GM19193 (cell line): ENCODE measurements around the gene SIM1.

Experiments
- POLR2A ChIP-seq: IDR thresholded peaks from 4 replicates; pipeline ENCODE4 v1.6.1; 2011; ENCODE audit not compliant: insufficient read depth, insufficient read length; ENCODE audit errors: extremely low read depth

The SIM1 gene

DNA sequence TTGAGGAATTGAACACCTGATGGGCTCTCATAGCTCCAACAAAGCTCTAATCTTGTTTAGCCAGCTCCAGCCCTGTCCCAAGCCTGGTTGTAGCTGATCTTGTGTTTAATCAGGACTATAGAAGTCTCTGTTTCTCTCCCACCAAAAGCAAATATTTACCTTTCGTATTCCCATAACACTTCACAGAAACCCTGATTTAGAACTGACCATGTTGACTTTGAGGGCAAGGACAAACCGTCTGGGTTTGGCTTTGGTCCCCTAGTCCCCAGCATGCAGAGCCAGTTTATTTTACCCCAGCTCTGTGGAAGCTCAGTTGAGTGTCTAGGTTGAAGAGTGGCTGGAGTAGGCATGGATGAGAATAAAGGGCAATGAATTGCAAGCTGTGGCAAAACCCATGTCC is 18.0 kb upstream of the SIM1 start:
- TF ChIP-seq POLR2A: no peak

GRCh38 chr6:100479179-100480035 is 14.7 kb upstream of the SIM1 start:
- TF ChIP-seq POLR2A: no peak

GRCh38 chr6:100475554-100476320 is 11.0 kb upstream of the SIM1 start:
- no peak for TF ChIP-seq POLR2A

DNA sequence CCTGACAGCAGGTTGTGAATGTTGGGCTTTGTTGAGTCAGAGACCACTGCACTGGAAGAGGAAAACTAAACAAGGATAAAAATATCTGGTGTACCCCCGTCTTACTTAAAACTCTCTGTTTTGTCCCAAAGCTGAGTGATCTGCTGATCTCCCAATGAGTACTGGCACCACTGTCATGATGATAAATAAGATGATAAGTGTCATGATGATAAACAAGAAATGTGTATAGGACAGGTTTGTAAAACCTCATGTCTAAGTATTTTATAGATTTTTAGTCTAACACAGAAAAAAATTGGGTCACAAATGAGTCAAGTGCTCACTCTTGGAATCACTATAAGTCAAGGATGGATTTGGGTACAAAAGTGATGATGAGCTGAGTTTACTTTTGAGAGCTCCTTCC is 8.5 kb upstream of the SIM1 start:
- TF ChIP-seq POLR2A: no peak

- no peak for TF ChIP-seq POLR2A
These were observed 8.0 kb upstream of the SIM1 start for GRCh38 chr6:100472674-100473073.

- TF ChIP-seq POLR2A: no peak
These were observed 5.8 kb upstream of the SIM1 start for GRCh38 chr6:100470422-100471120.

DNA sequence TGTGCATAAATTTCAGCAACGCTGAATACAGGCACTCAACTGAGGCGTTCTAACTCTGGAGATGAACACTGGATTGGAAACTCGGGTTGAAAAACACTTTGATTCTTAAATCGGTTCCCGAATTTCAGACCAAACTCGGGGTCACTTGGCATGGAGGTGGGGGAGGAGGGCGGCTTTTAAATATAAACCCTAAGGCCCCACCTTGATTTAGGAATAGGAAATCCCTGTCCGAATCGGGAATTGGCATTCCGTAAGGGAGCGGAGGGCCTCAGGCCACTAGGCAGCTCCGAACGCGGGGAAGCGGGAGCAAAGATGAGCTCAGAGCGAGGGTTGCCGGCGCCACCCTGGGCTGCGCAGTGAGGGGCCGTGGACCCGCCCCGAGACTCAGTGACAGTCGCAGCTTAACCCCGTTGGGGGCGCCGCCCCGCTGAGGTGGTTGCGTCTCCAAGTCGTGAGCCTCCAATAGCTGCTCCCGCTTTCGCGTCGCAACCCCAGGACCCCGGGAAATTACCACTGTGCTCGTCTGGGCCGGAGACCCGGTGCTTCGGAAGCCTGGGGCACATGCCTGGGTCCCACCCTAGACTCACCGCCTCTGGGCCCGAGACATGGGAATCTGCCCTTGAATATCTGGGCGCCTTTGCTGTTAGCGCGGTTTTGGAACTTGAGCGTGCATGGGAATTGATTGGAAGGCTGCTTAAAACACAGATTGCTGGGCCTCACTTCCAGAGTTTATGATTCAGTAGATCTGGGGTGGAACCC is 4.6 kb upstream of the SIM1 start:
- no peak for TF ChIP-seq POLR2A

GRCh38 chr6:100468016-100468622 is 3.4 kb upstream of the SIM1 start:
- TF ChIP-seq POLR2A: no peak

- no peak for TF ChIP-seq POLR2A
These were observed 2.7 kb upstream of the SIM1 start for GRCh38 chr6:100467129-100468015.

DNA sequence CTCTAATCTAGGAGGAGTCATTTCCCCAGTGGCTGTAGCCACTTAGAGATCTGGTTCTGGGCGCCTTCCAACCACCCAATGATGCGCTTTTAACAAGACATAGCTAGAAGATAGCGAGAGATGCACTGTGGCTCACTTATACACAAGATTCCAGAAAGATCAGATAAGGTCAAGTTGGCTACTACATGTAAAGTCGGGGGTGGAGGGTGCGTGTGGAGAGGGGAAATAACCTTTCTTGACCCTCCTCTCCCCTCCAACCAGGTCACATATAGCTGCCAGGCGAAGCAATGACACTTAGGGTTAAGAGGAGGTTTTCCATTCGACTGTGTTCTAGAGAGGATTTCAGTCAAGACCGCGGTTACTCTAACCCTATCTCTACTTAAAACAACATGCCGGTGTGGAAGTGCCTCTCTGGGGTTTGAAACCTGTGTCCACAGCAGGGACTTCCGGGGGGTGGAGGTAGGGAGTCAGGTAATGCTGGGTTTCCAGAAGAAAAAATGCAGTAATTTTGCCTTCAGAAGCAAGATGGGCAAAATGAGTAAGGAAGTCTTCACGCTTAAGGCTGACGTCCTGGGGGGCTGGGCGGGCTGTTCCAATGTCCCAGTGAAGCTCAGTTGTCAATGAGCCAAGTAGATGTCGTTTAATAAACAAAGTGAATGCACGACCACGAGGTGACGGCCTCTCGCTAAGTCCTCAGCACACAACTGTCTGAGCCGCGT is 1.8 kb upstream of the SIM1 start:
- no peak for TF ChIP-seq POLR2A

- no peak for TF ChIP-seq POLR2A
These were observed 1.1 kb upstream of the SIM1 start for GRCh38 chr6:100465701-100466409.

DNA sequence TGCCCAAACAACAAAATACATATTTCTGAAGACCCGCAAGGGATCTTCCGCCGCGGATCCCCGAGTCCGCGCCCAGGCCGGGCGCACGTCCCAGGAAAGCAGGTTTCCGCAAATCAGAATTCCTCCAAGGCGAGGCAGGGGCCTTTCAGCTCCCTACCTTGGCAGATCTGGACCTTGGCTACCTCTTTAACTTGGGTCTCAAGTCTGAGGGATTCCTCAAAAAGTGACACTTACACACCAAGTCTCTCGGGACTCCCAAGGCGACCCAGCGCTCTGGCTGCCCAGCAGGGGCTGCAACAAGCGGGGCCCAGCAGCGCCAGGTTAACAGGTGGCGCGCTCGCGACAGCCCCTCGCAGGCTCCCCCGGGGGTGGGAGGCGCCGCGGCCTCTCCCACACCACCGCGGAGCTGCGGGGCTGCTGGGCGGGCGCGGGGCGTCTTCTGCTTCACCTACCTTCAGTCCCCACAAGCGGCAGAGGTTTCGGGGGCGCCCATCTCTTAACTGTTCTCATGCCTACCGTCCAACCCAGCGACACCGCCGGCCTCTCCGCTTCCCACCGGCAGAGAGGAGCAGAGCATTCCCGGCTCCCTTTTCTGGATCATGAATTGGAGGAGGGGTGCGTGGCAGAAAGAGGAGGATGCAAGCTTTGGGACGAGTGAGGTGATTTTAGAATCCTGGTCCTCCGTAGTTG is 414 bp downstream of the SIM1 start:
- no peak for TF ChIP-seq POLR2A

- TF ChIP-seq POLR2A: no peak
These were observed 1.0 kb downstream of the SIM1 start for GRCh38 chr6:100463630-100464161.
